HG02610 (cell line): Measurements from ENCODE around the gene PITPNB.

Experiments
- ATAC-seq: cut with Tn5 transposase; IDR thresholded peaks from one replicate; pipeline ENCODE4 v1.9.1; 2021; ENCODE audit warnings: mild to moderate bottlenecking, moderate library complexity; ENCODE audit not compliant: unreplicated experiment

Gene PITPNB

DNA sequence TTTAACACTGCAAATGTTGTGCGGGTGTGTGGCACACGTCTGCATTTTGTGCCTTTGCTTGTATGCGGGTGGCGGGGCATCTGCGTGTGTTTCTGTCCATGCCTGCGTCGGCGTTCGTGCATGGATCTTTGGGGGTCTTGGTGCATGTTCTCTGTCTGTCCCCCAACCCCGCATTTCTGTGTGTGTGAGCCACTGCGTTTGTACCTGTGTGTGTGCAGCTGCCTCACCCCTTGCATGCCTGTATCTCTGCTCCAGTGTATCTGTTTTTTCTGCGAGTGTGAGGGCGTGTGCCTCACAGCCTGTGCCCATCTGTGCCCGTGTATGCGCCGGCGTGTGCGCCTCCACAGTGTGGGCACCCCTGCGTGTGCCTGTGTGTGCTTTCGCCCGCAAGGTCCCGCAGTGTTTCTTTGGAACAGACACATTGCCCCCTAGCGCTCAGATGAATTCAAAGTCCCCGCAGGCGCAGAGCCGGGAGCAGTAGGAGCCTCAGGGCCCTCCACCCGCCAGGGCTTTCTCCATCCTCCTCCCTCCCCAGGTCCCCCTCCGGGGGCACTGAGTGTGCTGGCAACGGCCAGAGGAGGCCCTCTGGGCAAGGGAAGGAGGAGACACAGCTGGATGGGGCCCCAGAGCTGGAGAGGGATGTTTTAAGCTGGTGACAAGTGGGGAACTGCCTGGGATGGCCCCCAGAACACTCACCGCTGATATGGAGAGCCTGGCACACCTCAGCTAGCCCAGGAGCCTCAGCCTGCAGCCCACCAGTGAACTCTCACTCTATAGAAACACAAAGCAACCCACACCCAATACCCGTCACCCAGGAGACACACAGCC, 114.4 kb downstream of the PITPNB start:
- ATAC-seq = no peak

DNA sequence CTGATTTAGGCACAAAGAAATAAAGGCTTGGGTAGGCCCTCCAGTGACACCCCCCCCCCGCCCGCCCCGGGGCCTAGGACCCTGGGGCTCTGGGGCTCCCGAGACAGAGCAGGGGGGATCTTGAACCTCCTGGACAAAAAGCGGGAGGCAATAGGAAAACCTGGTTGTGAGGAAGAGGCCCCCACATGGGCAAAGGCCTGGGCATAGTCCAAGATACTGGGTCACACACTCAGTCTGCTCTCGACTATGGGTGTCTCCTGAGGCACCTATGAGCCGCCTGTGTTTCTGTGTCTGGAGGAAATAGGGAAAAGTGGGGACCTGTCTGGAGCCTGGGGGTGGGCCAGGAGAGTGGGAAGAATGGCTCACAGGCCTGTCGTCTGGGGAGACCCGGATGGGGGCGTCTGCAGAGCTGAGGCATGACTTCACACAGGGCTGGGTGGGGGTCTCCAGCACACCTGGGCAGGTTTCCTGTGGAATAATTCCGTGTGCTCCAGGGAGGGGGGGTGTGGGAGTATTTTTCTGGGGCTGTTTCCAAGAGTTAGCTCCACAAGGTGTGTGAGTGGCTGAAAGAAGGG, 115.1 kb downstream of the PITPNB start:
- no peak for ATAC-seq

DNA sequence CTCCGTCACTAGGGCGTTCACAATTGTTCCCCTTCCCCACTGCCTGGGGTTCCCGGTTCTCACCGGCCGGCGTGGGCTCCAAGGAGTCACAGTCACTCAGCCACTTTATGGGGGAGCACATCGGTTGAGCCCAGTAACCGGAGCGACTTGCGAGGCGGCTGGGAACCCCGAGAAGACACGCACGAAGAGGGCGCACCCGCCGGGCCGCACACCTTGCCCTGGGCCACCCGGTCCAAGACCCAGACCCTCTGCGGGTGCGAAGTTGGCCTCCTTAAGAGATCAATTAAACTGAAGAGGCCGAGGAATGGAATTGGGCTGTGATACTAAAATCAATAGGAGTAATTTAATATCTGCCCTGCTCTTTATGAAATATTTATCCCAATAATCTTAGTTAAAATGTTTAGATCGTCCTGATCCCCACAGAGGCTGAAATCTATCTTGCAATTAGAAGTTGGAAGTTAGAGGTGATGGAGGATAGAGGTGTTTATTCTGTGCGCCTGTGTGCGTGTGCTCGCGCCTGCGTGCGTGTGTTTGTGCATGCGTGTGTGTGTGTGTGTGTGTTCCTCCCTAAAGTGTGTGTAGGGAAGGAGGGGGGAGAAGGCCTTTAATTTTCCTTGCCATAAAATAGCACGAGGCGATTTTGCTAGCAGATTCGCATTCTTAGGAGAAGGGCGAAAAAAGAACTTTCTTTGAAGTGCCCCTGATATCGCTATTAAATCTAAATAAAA, 116.5 kb downstream of the PITPNB start:
- ATAC-seq = no peak
